Embryonic facial prominence (tissue), 1 donor: ENCODE results near the gene PIPOX.

ENCODE experiments used
- DNase-seq: peaks from one replicate; pipeline ENCODE4 v3.0.0-alpha.2; 2016; ENCODE audit errors: extremely low spot score

The PIPOX gene

GRCh38 chr17:29099527-29099926, 56.6 kb downstream of the PIPOX start:
- DNase-seq: no peak

GRCh38 chr17:29100296-29100695, 57.4 kb downstream of the PIPOX start:
- no peak for DNase-seq

- DNase-seq: no peak
Measured at GRCh38 chr17:29102046-29102445, 59.1 kb downstream of the PIPOX start.

- no peak for DNase-seq
Measured at GRCh38 chr17:29102741-29103181, 59.8 kb downstream of the PIPOX start.

GRCh38 chr17:29103341-29103740, 60.4 kb downstream of the PIPOX start:
- no peak for DNase-seq
